ENCODE measurements around the gene CFAP68. TPM values are rescaled to one million over a fixed set of nuclear protein-coding genes. Genes with fewer than 3 reads are reported as not detected.

Gene CFAP68
- total RNA-seq, 1 experiment from 2014 or later = 31.5 TPM

GRCh38 chr11:111908639-111909305 is 29.4 kb downstream of the CFAP68 start:
- H3K9me2 ChIP-seq (replicated peaks; ENCODE audit: insufficient read depth, low read length) = no peaks in the 10 kb centered on the region
- H3K79me2 ChIP-seq (ENCODE audit: low read length) = no peaks in the 10 kb centered on the region
- no peak overlapping the region for H3K9ac ChIP-seq (ENCODE audit: low read length)
- H3K36me3 ChIP-seq (ENCODE audit: insufficient read depth, low read length) = no peaks in the 10 kb centered on the region
- H3K4me3 ChIP-seq (ENCODE audit: low read length) = no peak overlapping the region
- H3K27ac ChIP-seq (ENCODE audit: low read length) = no peak overlapping the region
- H3K27me3 ChIP-seq (ENCODE audit: low read length) = no peaks in the 10 kb centered on the region
- H3K4me2 ChIP-seq (ENCODE audit: low read depth, low read length, poor library complexity, severe bottlenecking) = no peak overlapping the region
- H2AFZ ChIP-seq (ENCODE audit: low read length) = no peak overlapping the region
- H4K20me1 ChIP-seq (ENCODE audit: insufficient read depth, low read depth, low read length) = no peaks in the 10 kb centered on the region
- no peaks in the 10 kb centered on the region for H3K9me3 ChIP-seq (ENCODE audit: low read length)
- no peak for DNase-seq
- no peaks in the 10 kb centered on the region for H3K4me1 ChIP-seq (ENCODE audit: low read length)

GRCh38 chr11:111909378-111909777 is 30.0 kb downstream of the CFAP68 start:
- H3K36me3 ChIP-seq (ENCODE audit: insufficient read depth, low read length) = no peaks in the 10 kb centered on the region
- no peak overlapping the region for H3K27ac ChIP-seq (ENCODE audit: low read length)
- H3K4me2 ChIP-seq (ENCODE audit: low read depth, low read length, poor library complexity, severe bottlenecking) = no peak overlapping the region
- no peaks in the 10 kb centered on the region for H3K27me3 ChIP-seq (ENCODE audit: low read length)
- DNase-seq = no peak
- H3K9me3 ChIP-seq (ENCODE audit: low read length) = no peaks in the 10 kb centered on the region
- H3K4me1 ChIP-seq (ENCODE audit: low read length) = no peaks in the 10 kb centered on the region
- no peak overlapping the region for H2AFZ ChIP-seq (ENCODE audit: low read length)
- no peak overlapping the region for H3K9ac ChIP-seq (ENCODE audit: low read length)
- H3K4me3 ChIP-seq (ENCODE audit: low read length) = no peak overlapping the region
- no peaks in the 10 kb centered on the region for H4K20me1 ChIP-seq (ENCODE audit: insufficient read depth, low read depth, low read length)
- no peaks in the 10 kb centered on the region for H3K9me2 ChIP-seq (replicated peaks; ENCODE audit: insufficient read depth, low read length)
- no peaks in the 10 kb centered on the region for H3K79me2 ChIP-seq (ENCODE audit: low read length)

- Histone ChIP-seq H3K9me2 (replicated peaks; ENCODE audit: insufficient read depth, low read length) (no peaks in the 10 kb centered on the region), H3K27ac (ENCODE audit: low read length) (no peak overlapping the region), H3K9ac (ENCODE audit: low read length) (no peak overlapping the region), H3K4me1 (ENCODE audit: low read length) (no peaks in the 10 kb centered on the region), H3K79me2 (ENCODE audit: low read length) (no peaks in the 10 kb centered on the region), H3K36me3 (ENCODE audit: insufficient read depth, low read length) (no peaks in the 10 kb centered on the region), H3K4me3 (ENCODE audit: low read length) (no peak overlapping the region), H4K20me1 (ENCODE audit: insufficient read depth, low read depth, low read length) (no peaks in the 10 kb centered on the region), H3K9me3 (ENCODE audit: low read length) (no peaks in the 10 kb centered on the region), H3K27me3 (ENCODE audit: low read length) (no peaks in the 10 kb centered on the region), H2AFZ (ENCODE audit: low read length) (no peak overlapping the region), H3K4me2 (ENCODE audit: low read depth, low read length, poor library complexity, severe bottlenecking) (no peak overlapping the region)
- no peak for DNase-seq
Measured at GRCh38 chr11:111910676-111911562, 31.6 kb downstream of the CFAP68 start.

- no peak within 1 kb of the TSS for H3K4me2 ChIP-seq (ENCODE audit: low read depth, low read length, poor library complexity, severe bottlenecking)
- no peak within 1 kb of the TSS for H3K4me3 ChIP-seq (ENCODE audit: low read length)
- H4K20me1 ChIP-seq (ENCODE audit: insufficient read depth, low read depth, low read length) = no peaks in the 10 kb centered on the region
- DNase-seq = no peak
- no peak within 1 kb of the TSS for H2AFZ ChIP-seq (ENCODE audit: low read length)
- no peaks in the 10 kb centered on the region for H3K79me2 ChIP-seq (ENCODE audit: low read length)
- H3K4me1 ChIP-seq (ENCODE audit: low read length) = no peaks in the 10 kb centered on the region
- H3K9ac ChIP-seq (ENCODE audit: low read length) = no peak within 1 kb of the TSS
- no peaks in the 10 kb centered on the region for H3K27me3 ChIP-seq (ENCODE audit: low read length)
- no peak within 1 kb of the TSS for H3K27ac ChIP-seq (ENCODE audit: low read length)
- no peaks in the 10 kb centered on the region for H3K9me3 ChIP-seq (ENCODE audit: low read length)
- no peaks in the 10 kb centered on the region for H3K36me3 ChIP-seq (ENCODE audit: insufficient read depth, low read length)
- H3K9me2 ChIP-seq (replicated peaks; ENCODE audit: insufficient read depth, low read length) = no peaks in the 10 kb centered on the region
Measured at GRCh38 chr11:111911563-111912401, 32.4 kb downstream of the CFAP68 start, which contains the start of gene CRYAB. TSS of gene CRYAB (minus strand) at chr11:111911770. CDS start at chr11:111911724, 46 bp downstream.

GRCh38 chr11:111912535-111912934 is 33.2 kb downstream of the CFAP68 start, which contains the start of gene HSPB2:
TSS of gene HSPB2 (plus strand) at chr11:111912734. CDS start at chr11:111912830, 96 bp downstream.
- Histone ChIP-seq H3K4me1 (ENCODE audit: low read length) (no peaks in the 10 kb centered on the region), H3K4me2 (ENCODE audit: low read depth, low read length, poor library complexity, severe bottlenecking) (no peak within 1 kb of the TSS), H4K20me1 (ENCODE audit: insufficient read depth, low read depth, low read length) (no peaks in the 10 kb centered on the region), H3K27ac (ENCODE audit: low read length) (no peak within 1 kb of the TSS), H3K4me3 (ENCODE audit: low read length) (no peak within 1 kb of the TSS), H3K36me3 (ENCODE audit: insufficient read depth, low read length) (no peaks in the 10 kb centered on the region), H3K9me2 (replicated peaks; ENCODE audit: insufficient read depth, low read length) (no peaks in the 10 kb centered on the region), H2AFZ (ENCODE audit: low read length) (no peak within 1 kb of the TSS), H3K79me2 (ENCODE audit: low read length) (no peaks in the 10 kb centered on the region), H3K9ac (ENCODE audit: low read length) (no peak within 1 kb of the TSS), H3K27me3 (ENCODE audit: low read length) (no peaks in the 10 kb centered on the region), H3K9me3 (ENCODE audit: low read length) (no peaks in the 10 kb centered on the region)
- no peak for DNase-seq

- Histone ChIP-seq H3K4me3 (ENCODE audit: low read length) (no peak overlapping the region), H3K79me2 (ENCODE audit: low read length) (no peaks in the 10 kb centered on the region), H3K27me3 (ENCODE audit: low read length) (no peaks in the 10 kb centered on the region), H3K9me3 (ENCODE audit: low read length) (no peaks in the 10 kb centered on the region), H2AFZ (ENCODE audit: low read length) (no peak overlapping the region), H4K20me1 (ENCODE audit: insufficient read depth, low read depth, low read length) (no peaks in the 10 kb centered on the region), H3K4me2 (ENCODE audit: low read depth, low read length, poor library complexity, severe bottlenecking) (no peak overlapping the region), H3K27ac (ENCODE audit: low read length) (no peak overlapping the region), H3K36me3 (ENCODE audit: insufficient read depth, low read length) (no peaks in the 10 kb centered on the region), H3K9ac (ENCODE audit: low read length) (no peak overlapping the region), H3K4me1 (ENCODE audit: low read length) (no peaks in the 10 kb centered on the region), H3K9me2 (replicated peaks; ENCODE audit: insufficient read depth, low read length) (no peaks in the 10 kb centered on the region)
- DNase-seq = no peak
Measured at GRCh38 chr11:111913031-111913861, 33.9 kb downstream of the CFAP68 start.

- no peak for DNase-seq
- Histone ChIP-seq H3K9ac (ENCODE audit: low read length) (no peak overlapping the region), H3K27ac (ENCODE audit: low read length) (no peak overlapping the region), H3K9me2 (replicated peaks; ENCODE audit: insufficient read depth, low read length) (no peaks in the 10 kb centered on the region), H3K79me2 (ENCODE audit: low read length) (no peaks in the 10 kb centered on the region), H3K4me1 (ENCODE audit: low read length) (no peaks in the 10 kb centered on the region), H4K20me1 (ENCODE audit: insufficient read depth, low read depth, low read length) (no peaks in the 10 kb centered on the region), H3K9me3 (ENCODE audit: low read length) (no peaks in the 10 kb centered on the region), H2AFZ (ENCODE audit: low read length) (no peak overlapping the region), H3K27me3 (ENCODE audit: low read length) (no peaks in the 10 kb centered on the region), H3K4me3 (ENCODE audit: low read length) (no peak overlapping the region), H3K4me2 (ENCODE audit: low read depth, low read length, poor library complexity, severe bottlenecking) (no peak overlapping the region), H3K36me3 (ENCODE audit: insufficient read depth, low read length) (no peaks in the 10 kb centered on the region)
Measured at GRCh38 chr11:111913997-111914396, 34.7 kb downstream of the CFAP68 start.

Measured in Karpas-422 (cell line).